HUES64 (cell line): ENCODE measurements around the gene MAML3.

ENCODE experiments used
- H3K27ac ChIP-seq: 2 replicates; pipeline ENCODE4 v1.7.0; 2013; ENCODE audit warnings: low read depth, low read length, inconsistent platforms
- H3K27me3 ChIP-seq: 2 replicates; pipeline ENCODE4 v1.6.1; 2013; ENCODE audit warnings: mild to moderate bottlenecking, low read length; ENCODE audit not compliant: insufficient read depth
- H3K36me3 ChIP-seq: 2 replicates; pipeline ENCODE4 v1.6.1; 2013; ENCODE audit warnings: mild to moderate bottlenecking, low read length; ENCODE audit not compliant: insufficient read depth
- H3K4me1 ChIP-seq: 2 replicates; pipeline ENCODE4 v1.6.1; 2013; ENCODE audit warnings: mild to moderate bottlenecking, low read length, moderate library complexity; ENCODE audit not compliant: insufficient read depth
- H3K4me3 ChIP-seq: 2 replicates; pipeline ENCODE4 v1.5.1; 2013; ENCODE audit warnings: mild to moderate bottlenecking, low read length, moderate library complexity
- H3K9ac ChIP-seq: 2 replicates; pipeline ENCODE4 v1.6.1; 2013; ENCODE audit warnings: mild to moderate bottlenecking, low read depth, low read length
- H3K9me3 ChIP-seq: 2 replicates; pipeline ENCODE4 v1.6.1; 2013; ENCODE audit warnings: low read depth, low read length; ENCODE audit not compliant: insufficient read depth
- WGBS: fragments of 150-250, 120-280 bp; methylation state at CpG from one replicate; pipeline ENCODE4 v1.1.7; 2013; ENCODE audit warnings: missing lambda C conversion rate; 5-methylcytosine and 5-hydroxymethylcytosine counted together

The MAML3 gene

GRCh38 chr4:139889901-139890300 is 264.1 kb downstream of the MAML3 start:
- Histone ChIP-seq H3K4me1 (peaks cover 27% of the 10 kb centered on the region; the same call in 1 of the 2 replicates), H3K4me3 (no peak overlapping the region), H3K9ac (no peak overlapping the region), H3K9me3 (no peaks in the 10 kb centered on the region), H3K27me3 (no peaks in the 10 kb centered on the region), H3K36me3 (no peaks in the 10 kb centered on the region), H3K27ac (no peak overlapping the region)
- WGBS, result 92% methylated on average over 6 of the region's 6 CpGs

GRCh38 chr4:139889264-139889663 is 264.7 kb downstream of the MAML3 start:
- no peak overlapping the region for H3K9ac ChIP-seq
- no peak overlapping the region for H3K4me3 ChIP-seq
- no peaks in the 10 kb centered on the region for H3K27me3 ChIP-seq
- H3K27ac ChIP-seq, result no peak overlapping the region
- no peaks in the 10 kb centered on the region for H3K36me3 ChIP-seq
- H3K4me1 ChIP-seq, result peaks cover 27% of the 10 kb centered on the region; the same call in 1 of the 2 replicates
- no peaks in the 10 kb centered on the region for H3K9me3 ChIP-seq
- WGBS, result 79% methylated on average over 8 of the region's 8 CpGs

GRCh38 chr4:139887962-139888735 is 265.8 kb downstream of the MAML3 start:
- Histone ChIP-seq H3K4me1 (peaks cover 20% of the 10 kb centered on the region; the same call in 1 of the 2 replicates), H3K27ac (no peak overlapping the region), H3K4me3 (no peak overlapping the region), H3K36me3 (no peaks in the 10 kb centered on the region), H3K9me3 (no peaks in the 10 kb centered on the region), H3K9ac (no peak overlapping the region), H3K27me3 (no peaks in the 10 kb centered on the region)
- 75% methylated on average over 5 of the region's 6 CpGs for WGBS

GRCh38 chr4:139887376-139887802 is 266.6 kb downstream of the MAML3 start:
- Histone ChIP-seq H3K4me3 (no peak overlapping the region), H3K27ac (no peak overlapping the region), H3K27me3 (no peaks in the 10 kb centered on the region), H3K4me1 (peaks cover 17% of the 10 kb centered on the region; the same call in 1 of the 2 replicates), H3K9ac (no peak overlapping the region), H3K9me3 (no peaks in the 10 kb centered on the region), H3K36me3 (no peaks in the 10 kb centered on the region)
- WGBS, result 92% methylated on average over 4 of the region's 4 CpGs

DNA sequence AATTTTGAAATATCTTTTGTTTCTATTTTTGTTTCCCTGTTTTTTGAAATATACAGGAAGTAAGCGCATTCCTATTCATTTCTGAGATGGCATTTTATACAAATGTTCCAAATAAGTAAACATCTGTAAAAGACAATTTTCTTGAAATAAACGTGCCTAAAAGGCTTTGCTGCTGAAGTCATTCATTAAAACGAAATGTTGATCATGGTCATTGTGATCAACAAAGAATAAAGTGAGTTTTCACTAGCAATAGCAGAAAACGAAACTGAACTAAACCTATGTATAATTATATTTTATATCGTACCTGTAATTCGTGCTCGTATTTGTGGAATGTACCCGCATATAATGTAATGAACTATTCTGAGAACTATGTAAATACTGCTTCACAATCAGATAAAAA is 267.2 kb downstream of the MAML3 start:
- peaks cover 17% of the 10 kb centered on the region; the same call in 1 of the 2 replicates for H3K4me1 ChIP-seq
- WGBS, result 89% methylated on average over 3 of the region's 8 CpGs
- H3K9me3 ChIP-seq, result no peaks in the 10 kb centered on the region
- no peak overlapping the region for H3K27ac ChIP-seq
- no peaks in the 10 kb centered on the region for H3K27me3 ChIP-seq
- no peak overlapping the region for H3K9ac ChIP-seq
- H3K36me3 ChIP-seq, result no peaks in the 10 kb centered on the region
- no peak overlapping the region for H3K4me3 ChIP-seq

DNA sequence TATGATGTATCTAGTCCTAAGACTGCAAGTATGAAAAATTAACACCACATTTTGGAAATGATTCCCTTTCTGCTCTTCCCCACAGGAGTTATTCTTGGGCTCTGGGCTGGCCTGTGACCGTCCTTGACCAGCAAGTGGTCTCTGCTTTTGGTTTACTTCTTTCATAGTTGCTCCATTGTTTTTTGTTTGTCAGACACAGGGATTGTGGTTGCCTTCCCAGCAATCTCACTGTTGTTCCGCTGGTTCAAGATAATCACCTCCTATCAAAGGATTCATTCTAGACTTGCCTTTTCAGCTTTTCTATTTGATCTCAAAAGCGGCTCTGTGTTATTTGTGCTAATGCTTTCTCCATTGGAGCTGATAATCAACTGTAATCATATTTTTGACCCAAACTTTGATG is 269.5 kb downstream of the MAML3 start:
- Histone ChIP-seq H3K36me3 (no peaks in the 10 kb centered on the region), H3K27ac (no peak overlapping the region), H3K9me3 (no peaks in the 10 kb centered on the region), H3K27me3 (no peaks in the 10 kb centered on the region), H3K4me3 (no peak overlapping the region), H3K4me1 (peaks cover 17% of the 10 kb centered on the region; the same call in 1 of the 2 replicates), H3K9ac (no peak overlapping the region)
- WGBS, result 90% methylated on average over 3 of the region's 3 CpGs

- no peaks in the 10 kb centered on the region for H3K27me3 ChIP-seq
- H3K9ac ChIP-seq, result no peak overlapping the region
- 92% methylated on average over 4 of the region's 5 CpGs for WGBS
- no peaks in the 10 kb centered on the region for H3K36me3 ChIP-seq
- peaks cover 5% of the 10 kb centered on the region for H3K4me1 ChIP-seq
- H3K27ac ChIP-seq, result no peak overlapping the region
- no peaks in the 10 kb centered on the region for H3K9me3 ChIP-seq
- no peak overlapping the region for H3K4me3 ChIP-seq
Observed at GRCh38 chr4:139880841-139881240, 273.1 kb downstream of the MAML3 start.

GRCh38 chr4:139878050-139878449 is 275.9 kb downstream of the MAML3 start:
- Histone ChIP-seq H3K27me3 (no peaks in the 10 kb centered on the region), H3K4me1 (peaks cover 15% of the 10 kb centered on the region), H3K9me3 (peaks cover 4% of the 10 kb centered on the region; the same call in 1 of the 2 replicates), H3K4me3 (no peak overlapping the region), H3K36me3 (no peaks in the 10 kb centered on the region), H3K27ac (no peak overlapping the region), H3K9ac (no peak overlapping the region)
- 93% methylated on average over 9 of the region's 9 CpGs for WGBS

- H3K36me3 ChIP-seq, result no peaks in the 10 kb centered on the region
- peaks cover 21% of the 10 kb centered on the region for H3K4me1 ChIP-seq
- WGBS, result 91% methylated on average over 5 of the region's 5 CpGs
- no peaks in the 10 kb centered on the region for H3K27me3 ChIP-seq
- peaks cover 4% of the 10 kb centered on the region; the same call in 1 of the 2 replicates for H3K9me3 ChIP-seq
- no peak overlapping the region for H3K4me3 ChIP-seq
- H3K9ac ChIP-seq, result no peak overlapping the region
- no peak overlapping the region; the same call in 1 of the 2 replicates for H3K27ac ChIP-seq
Observed at GRCh38 chr4:139876337-139876941, 277.5 kb downstream of the MAML3 start.

GRCh38 chr4:139875411-139875825 is 278.6 kb downstream of the MAML3 start:
- peak overlapping the region; percentile 68; the same call in 1 of the 2 replicates for H3K27ac ChIP-seq
- 24% methylated on average over 6 of the region's 6 CpGs for WGBS
- peaks cover 23% of the 10 kb centered on the region for H3K4me1 ChIP-seq
- peaks cover 4% of the 10 kb centered on the region; the same call in 1 of the 2 replicates for H3K9me3 ChIP-seq
- no peak overlapping the region for H3K9ac ChIP-seq
- no peak overlapping the region for H3K4me3 ChIP-seq
- H3K36me3 ChIP-seq, result no peaks in the 10 kb centered on the region
- H3K27me3 ChIP-seq, result no peaks in the 10 kb centered on the region

- Histone ChIP-seq H3K9me3 (peaks cover 4% of the 10 kb centered on the region; the same call in 1 of the 2 replicates), H3K4me3 (no peak overlapping the region), H3K9ac (no peak overlapping the region), H3K27ac (no peak overlapping the region), H3K36me3 (no peaks in the 10 kb centered on the region), H3K4me1 (peaks cover 23% of the 10 kb centered on the region), H3K27me3 (no peaks in the 10 kb centered on the region)
- 97% methylated on average over 3 of the region's 4 CpGs for WGBS
Observed at GRCh38 chr4:139873111-139873860, 280.7 kb downstream of the MAML3 start.
